ENCODE measurements around the gene SND1. TPM values are rescaled to one million over a fixed set of nuclear protein-coding genes. Genes with fewer than 3 reads are reported as not detected.

SND1 gene
- total RNA-seq, 1 experiment from 2014 or later = 218 TPM

DNA sequence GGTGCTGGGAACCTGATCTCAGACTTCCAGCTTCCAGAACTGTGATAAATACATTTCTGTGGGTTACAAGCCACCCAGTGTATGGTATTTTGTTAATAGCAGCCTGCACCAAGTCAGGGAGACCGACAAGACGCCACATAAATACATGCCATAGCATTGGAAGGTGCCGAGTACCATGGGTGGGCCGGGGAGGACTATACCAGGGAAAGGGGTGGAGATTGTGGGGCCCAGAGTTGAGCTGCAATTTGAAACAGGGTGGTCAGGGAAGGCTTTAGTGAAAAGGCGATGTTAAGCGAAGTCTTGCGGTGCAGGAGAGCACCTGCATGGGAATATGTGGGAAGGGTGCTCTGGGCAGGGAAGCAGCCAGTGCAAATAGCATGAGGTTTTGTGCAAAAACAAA lies 468.1 kb downstream of the SND1 start:
- no peak overlapping the region for H4K8ac ChIP-seq (replicated peaks; ENCODE audit: insufficient read length, low read depth, low read length)
- no peak overlapping the region for H3K18ac ChIP-seq (ENCODE audit: insufficient read length, low read depth, low read length)
- no peak overlapping the region for H2AK5ac ChIP-seq (ENCODE audit: insufficient read length, low read length)
- no peak overlapping the region for H2BK12ac ChIP-seq (ENCODE audit: insufficient read length, low read depth, low read length)
- no peaks in the 10 kb centered on the region for H3K4me1 ChIP-seq (ENCODE audit: insufficient read depth, low read length)
- no peak overlapping the region for H4K5ac ChIP-seq (ENCODE audit: insufficient read length, low read depth, low read length)
- no peak overlapping the region for H2BK15ac ChIP-seq (ENCODE audit: low read depth, low read length)
- H3K27me3 Mint-ChIP-seq (ENCODE audit: low read depth) = peaks cover 44% of the 10 kb centered on the region
- H2AFZ ChIP-seq (ENCODE audit: low read length) = no peak overlapping the region
- H3K4me2 ChIP-seq (ENCODE audit: insufficient read depth, insufficient read length, low read length) = no peak overlapping the region
- H3K9me3 Mint-ChIP-seq = no peaks in the 10 kb centered on the region
- no peak overlapping the region for H3K23ac ChIP-seq (ENCODE audit: insufficient read length, low read depth, low read length)
- H3T11ph ChIP-seq (ENCODE audit: low read length) = no peak overlapping the region
- H2BK120ac ChIP-seq (ENCODE audit: low read depth, low read length, poor library complexity, severe bottlenecking) = no peak overlapping the region
- H3K9me3 ChIP-seq (ENCODE audit: control insufficient read depth, low read depth, low read length) = no peaks in the 10 kb centered on the region
- H3K4me3 Mint-ChIP-seq = no peak overlapping the region
- no peaks in the 10 kb centered on the region for H3K79me1 ChIP-seq (ENCODE audit: insufficient read depth, low read depth, low read length, poor library complexity, severe bottlenecking)
- H3K36me3 Mint-ChIP-seq (ENCODE audit: insufficient read depth in 1 of 3, low read depth in 3 of 3) = no peaks in the 10 kb centered on the region
- no peaks in the 10 kb centered on the region for H4K20me1 ChIP-seq (ENCODE audit: control insufficient read depth, insufficient read depth, insufficient read length)
- peaks cover 8 to 18% of the 10 kb centered on the region in 2 experiments for H3K4me1 Mint-ChIP-seq
- H3K4ac ChIP-seq (ENCODE audit: low read depth, low read length) = no peak overlapping the region
- H3K27ac ChIP-seq (ENCODE audit: insufficient read length, low read depth, low read length) = no peak overlapping the region
- H4K91ac ChIP-seq (ENCODE audit: insufficient read length, low read depth, low read length) = no peak overlapping the region
- H3K23me2 ChIP-seq (ENCODE audit: insufficient read length, low read depth, low read length, poor library complexity, severe bottlenecking) = no peaks in the 10 kb centered on the region
- no CpG with 5 or more reads among the region's 7 CpGs for WGBS (ENCODE audit: extremely low coverage, insufficient read length, low lambda C conversion rate)
- H3K27me3 ChIP-seq (ENCODE audit: insufficient read depth, low read length) = no peaks in the 10 kb centered on the region; the same call in 1 of the 2 replicates
- H3K79me2 ChIP-seq (ENCODE audit: insufficient read depth, low read length) = no peaks in the 10 kb centered on the region
- no peak for TF ChIP-seq CTCF (conservative IDR thresholded peaks at IDR 0.05)
- no peak for DNase-seq
- no peak overlapping the region for H2BK5ac ChIP-seq (ENCODE audit: insufficient read length, low read length)
- H3K27ac Mint-ChIP-seq = no peak overlapping the region
- no peak overlapping the region for H2BK20ac ChIP-seq (ENCODE audit: low read depth, low read length, poor library complexity, severe bottlenecking)
- no peak overlapping the region for H3K9ac ChIP-seq (ENCODE audit: extremely low read depth, insufficient read length, low read length)
- H3K14ac ChIP-seq (ENCODE audit: insufficient read depth, low read length) = no peak overlapping the region
- H3K56ac ChIP-seq (ENCODE audit: insufficient read length, low read depth, low read length) = no peak overlapping the region

Measured in H9 (cell line).